PFSK-1 (cell line): ENCODE data around the gene ZNF281.

Source experiments
- FOXP2 ChIP-seq: optimal IDR thresholded peaks from 2 replicates; pipeline ENCODE3; 2011; ENCODE audit warnings: borderline replicate concordance, control low read depth, inconsistent platforms; ENCODE audit not compliant: insufficient read depth; ENCODE audit errors: extremely low read length, extremely low read depth
- POLR2AphosphoS5 ChIP-seq: IDR thresholded peaks from 2 replicates; pipeline ENCODE4 v1.6.1; 2012; ENCODE audit warnings: low read depth, mild to moderate bottlenecking, control low read depth, low read length, moderate library complexity
- REST ChIP-seq, 2 experiments: IDR thresholded peaks; 2 replicates each; pipeline versions ENCODE4 v1.6.1 to v1.8.0; 2011 to 2012; ENCODE audit warnings: low read depth in 2 of 2, low read length in 2 of 2, control low read depth in 1 of 2, inconsistent platforms in 1 of 2, mild to moderate bottlenecking in 1 of 2, moderate library complexity in 1 of 2; ENCODE audit not compliant: insufficient read depth in 1 of 2
- TAF1 ChIP-seq: IDR thresholded peaks from 2 replicates; pipeline ENCODE4 v1.6.1; 2012; ENCODE audit warnings: low read length, control low read depth, borderline replicate concordance; ENCODE audit not compliant: insufficient read depth

GRCh38 chr1:200363264-200363933, 46.4 kb downstream of the ZNF281 start:
- TF ChIP-seq REST (IDR thresholded peaks at IDR 0.05; ENCODE audit: insufficient read depth in 1 of 2, low read depth in 2 of 2, low read length in 2 of 2) (no peak), TAF1 (no peak), FOXP2 (no peak), POLR2AphosphoS5 (no peak)
